Measurements from ENCODE around the gene SURF2.
"Not testable (repeated sequence)": the region's sequence is repeated elsewhere in the genome, so short reads cannot be mapped to it uniquely, and the experiment has no call there.

DNA sequence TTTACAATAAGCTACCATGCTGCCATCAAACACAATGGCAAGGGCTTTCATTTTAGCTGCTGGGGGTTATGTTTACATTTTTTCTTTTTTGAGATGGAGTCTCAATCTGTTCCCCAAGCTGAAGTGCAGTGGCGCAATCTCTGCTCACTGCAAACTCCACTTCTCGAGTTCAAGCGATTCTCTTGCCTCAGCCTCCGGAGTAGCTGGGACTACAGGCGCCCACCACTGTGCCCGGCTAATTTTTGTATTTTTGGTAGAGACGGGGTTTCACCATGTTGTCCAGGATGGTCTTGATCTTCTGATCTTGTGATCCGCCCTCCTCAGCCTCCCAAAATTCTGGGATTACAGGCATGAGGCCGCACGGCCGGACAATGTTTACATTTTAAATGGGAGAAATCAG is 21.5 kb upstream of the SURF2 start:
- TF ChIP-seq, protein P1, sequence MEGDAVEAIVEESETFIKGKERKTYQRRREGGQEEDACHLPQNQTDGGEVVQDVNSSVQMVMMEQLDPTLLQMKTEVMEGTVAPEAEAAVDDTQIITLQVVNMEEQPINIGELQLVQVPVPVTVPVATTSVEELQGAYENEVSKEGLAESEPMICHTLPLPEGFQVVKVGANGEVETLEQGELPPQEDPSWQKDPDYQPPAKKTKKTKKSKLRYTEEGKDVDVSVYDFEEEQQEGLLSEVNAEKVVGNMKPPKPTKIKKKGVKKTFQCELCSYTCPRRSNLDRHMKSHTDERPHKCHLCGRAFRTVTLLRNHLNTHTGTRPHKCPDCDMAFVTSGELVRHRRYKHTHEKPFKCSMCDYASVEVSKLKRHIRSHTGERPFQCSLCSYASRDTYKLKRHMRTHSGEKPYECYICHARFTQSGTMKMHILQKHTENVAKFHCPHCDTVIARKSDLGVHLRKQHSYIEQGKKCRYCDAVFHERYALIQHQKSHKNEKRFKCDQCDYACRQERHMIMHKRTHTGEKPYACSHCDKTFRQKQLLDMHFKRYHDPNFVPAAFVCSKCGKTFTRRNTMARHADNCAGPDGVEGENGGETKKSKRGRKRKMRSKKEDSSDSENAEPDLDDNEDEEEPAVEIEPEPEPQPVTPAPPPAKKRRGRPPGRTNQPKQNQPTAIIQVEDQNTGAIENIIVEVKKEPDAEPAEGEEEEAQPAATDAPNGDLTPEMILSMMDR (conservative IDR thresholded peaks at IDR 0.05; ENCODE audit: low read depth, low read length): not testable (repeated sequence)
- TF ChIP-seq EZH2 (IDR thresholded peaks at IDR 0.05; ENCODE audit: borderline replicate concordance, low read depth, low read length, poor library complexity, severe bottlenecking): not testable (repeated sequence)
